HCT116 (cell line): ENCODE measurements around the gene IBA57. TPM values are rescaled to one million over a fixed set of nuclear protein-coding genes. Genes with fewer than 3 reads are reported as not detected.
A peak's percentile ranks its signal among the peaks of the same experiment; 100 is the strongest.
"Not testable (repeated sequence)": the region's sequence is repeated elsewhere in the genome, so short reads cannot be mapped to it uniquely, and the experiment has no call there.

Experiments
- ATAC-seq: fragments of 200-7000 bp; cut with Tn5 transposase; 2 replicates; pipeline ENCODE4 v1.9.1; 2020; ENCODE audit warnings: mild to moderate bottlenecking, moderate library complexity
- BruUV-seq: library from RNA; stranded (reverse); fragments of 400-500 nt; replicated peaks from 2 replicates; lab custom pipeline; 2021; lab: Mats Ljungman, UMichigan
- CTCF ChIA-PET: fragments of 300-600 bp; sonication (Branson Sonifier 250); formaldehyde crosslinking; loops from one replicate; lab custom pipeline; 2021; ENCODE audit warnings: antibody characterized with exemption; lab: Charles Lee
- POLR2A ChIA-PET: fragments of 300-600, 350-600 bp; sonication (Branson Sonifier 250); formaldehyde crosslinking; loops from one replicate; lab custom pipeline; 2021; ENCODE audit warnings: antibody characterized with exemption; lab: Charles Lee
- RAD21 ChIA-PET, 2 experiments: fragments of 300-600 bp; sonication (Branson Sonifier 250); formaldehyde crosslinking; loops; one replicate each; lab custom pipeline; 2023; ENCODE audit warnings: low total read pairs in 2 of 2; ENCODE audit not compliant: uncharacterized antibody in 2 of 2, unreplicated experiment in 2 of 2, low non-redundant PET in 1 of 2; lab: Charles Lee
- DNase-seq: peaks from one replicate; pipeline ENCODE4 v3.0.0-alpha.2; 2010; ENCODE audit warnings: low read depth, low spot score
- H2AFZ ChIP-seq: fragments of 200-600 bp; shearing (Covaris generic), sonication (generic); 2 replicates; pipeline ENCODE4 v1.6.1; 2017; ENCODE audit warnings: low read depth, mixed run types, mixed read lengths, antibody characterized with exemption, low read length; ENCODE audit not compliant: poor library complexity, severe bottlenecking
- H3K27ac ChIP-seq: 2 replicates; pipeline ENCODE4 v1.5.1; 2012; ENCODE audit warnings: low read depth, low read length
- H3K27me3 ChIP-seq: fragments of 200-600 bp; sonication (generic); 2 replicates; pipeline ENCODE4 v1.6.1; 2016; ENCODE audit warnings: mixed run types, low read length, mixed read lengths; ENCODE audit not compliant: insufficient read depth
- H3K36me3 ChIP-seq, 2 experiments: fragments of 200-500 bp in 1 of 2; fragments of 200-600 bp in 1 of 2; sonication (Bioruptor generic) in 1 of 2; sonication (generic) in 1 of 2; 2 replicates each; pipeline versions ENCODE4 v1.5.1 to v1.6.1; 2014 to 2016; ENCODE audit warnings: low read length in 2 of 2, inconsistent platforms in 1 of 2, mixed read lengths in 1 of 2, mixed run types in 1 of 2; ENCODE audit not compliant: insufficient read depth in 2 of 2, control insufficient read depth in 1 of 2
- H3K4me1 ChIP-seq, 2 experiments: fragments of 200-600 bp in 1 of 2; sonication (generic) in 1 of 2; 2 replicates each; pipeline versions ENCODE4 v1.5.1 to v1.6.1; 2012 to 2017; ENCODE audit warnings: low read length in 2 of 2, inconsistent platforms in 1 of 2, mild to moderate bottlenecking in 1 of 2, mixed read lengths in 1 of 2, mixed run types in 1 of 2, moderate library complexity in 1 of 2; ENCODE audit not compliant: insufficient read depth in 2 of 2, control insufficient read depth in 1 of 2
- H3K4me2 ChIP-seq: fragments of 200-600 bp; sonication (generic); 2 replicates; pipeline ENCODE4 v1.6.1; 2017; ENCODE audit warnings: mixed run types, low read length, mixed read lengths
- H3K4me3 ChIP-seq, 2 experiments: fragments of 200-600 bp in 1 of 2; sonication (generic) in 1 of 2; replicated peaks in 1 of 2; 2 replicates each; pipeline ENCODE4 v1.5.1; 2011 to 2016; ENCODE audit warnings: low read length in 2 of 2, control low read depth in 1 of 2, low read depth in 1 of 2, mild to moderate bottlenecking in 1 of 2, mixed read lengths in 1 of 2, mixed run types in 1 of 2
- H3K79me2 ChIP-seq: fragments of 200-600 bp; sonication (generic); 2 replicates; pipeline ENCODE4 v1.6.1; 2017; ENCODE audit warnings: mild to moderate bottlenecking, mixed run types, low read length, moderate library complexity, mixed read lengths; ENCODE audit not compliant: insufficient read depth
- H3K9ac ChIP-seq: fragments of 200-600 bp; sonication (generic); 2 replicates; pipeline ENCODE4 v1.6.1; 2016; ENCODE audit warnings: low read length, mixed read lengths
- H3K9me2 ChIP-seq: fragments of 200-600 bp; sonication (generic), shearing (Covaris generic); 2 replicates; pipeline ENCODE4 v1.6.1; 2017; ENCODE audit warnings: mixed run types, mild to moderate bottlenecking, moderate library complexity; ENCODE audit not compliant: insufficient read depth
- H3K9me3 ChIP-seq, 2 experiments: fragments of 200-500 bp in 1 of 2; fragments of 200-600 bp in 1 of 2; sonication (Bioruptor generic) in 1 of 2; sonication (generic) in 1 of 2; 2 replicates each; pipeline ENCODE4 v1.6.1; 2014 to 2017; ENCODE audit warnings: low read length in 2 of 2, mixed read lengths in 2 of 2, inconsistent platforms in 1 of 2, low read depth in 1 of 2, mild to moderate bottlenecking in 1 of 2, mixed run types in 1 of 2, moderate library complexity in 1 of 2; ENCODE audit not compliant: control insufficient read depth in 1 of 2, insufficient read depth in 1 of 2
- H4K20me1 ChIP-seq: fragments of 200-600 bp; sonication (generic), shearing (Covaris generic); 2 replicates; pipeline ENCODE4 v1.6.1; 2017; ENCODE audit warnings: mixed run types, mild to moderate bottlenecking, moderate library complexity; ENCODE audit not compliant: insufficient read depth
- CTCF ChIP-seq, 3 experiments: fragments of 200-600 bp in 1 of 3; sonication (generic) in 1 of 3; IDR thresholded peaks in 2 of 3; conservative IDR thresholded peaks in 1 of 3; 2 replicates each; pipeline ENCODE4 v1.5.1; 2012 to 2017; ENCODE audit warnings: low read depth in 2 of 3, low read length in 2 of 3, antibody characterized with exemption in 1 of 3, borderline replicate concordance in 1 of 3, control low read depth in 1 of 3, mild to moderate bottlenecking in 1 of 3, mixed read lengths in 1 of 3, mixed run types in 1 of 3, moderate library complexity in 1 of 3; ENCODE audit not compliant: insufficient read depth in 1 of 3
- MAX ChIP-seq: IDR thresholded peaks from 2 replicates; pipeline ENCODE4 v1.6.1; 2012
- POLR2A ChIP-seq: IDR thresholded peaks from 2 replicates; pipeline ENCODE4 v1.7.0; 2011; ENCODE audit warnings: borderline replicate concordance; ENCODE audit not compliant: insufficient read depth, insufficient read length; ENCODE audit errors: extremely low read depth
- POLR2AphosphoS5 ChIP-seq: IDR thresholded peaks from 2 replicates; pipeline ENCODE4 v1.6.1; 2011; ENCODE audit warnings: mild to moderate bottlenecking, low read depth, low read length, moderate library complexity
- SP1 ChIP-seq: IDR thresholded peaks from 2 replicates; pipeline ENCODE4 v1.6.1; 2012; ENCODE audit warnings: low read depth
- intact Hi-C: fragments of 100-400 bp; cut with micrococcal nuclease; formaldehyde crosslinking; loops from 2 replicates; pipeline ENCODE4 v1.10.0; 2022
- total RNA-seq: library from RNA; stranded (reverse); gene quantifications from one replicate; pipeline ENCODE4 v1.2.1, GENCODE V29; 2021; ENCODE audit not compliant: unreplicated experiment

The IBA57 gene
- total RNA-seq, 1 experiment from 2014 or later = 11.6 TPM

GRCh38 chr1:228173528-228174481, 8.2 kb downstream of the IBA57 start:
- POLR2A ChIA-PET = interaction anchor here (0.6 to 1.7 kb wide), 4 partner anchors 7 to 175 kb away, joined by 3 to 12 read pairs (median 3); partner anchors contain the start of gene IBA57
- Histone ChIP-seq H3K4me1 (peaks cover 5 to 16% of the 10 kb centered on the region in 2 experiments), H3K4me2 (peak overlapping the region; percentile 74), H3K9ac (peak overlapping the region; percentile 40; the same call in 1 of the 2 replicates), H3K27ac (peak overlapping the region; percentile 32; the same call in 1 of the 2 replicates)
- BruUV-seq, H3K9me3 ChIP-seq, intact Hi-C loops, H3K36me3 ChIP-seq, H3K79me2 ChIP-seq: not testable (repeated sequence)
- CTCF ChIA-PET = interaction anchor here (0.6 to 1.7 kb wide), 4 partner anchors 8 to 43 kb away, joined by 3 to 10 read pairs (median 3); no protein-coding TSS in a partner anchor
- RAD21 ChIA-PET = interaction anchor here (0.6 to 1.5 kb wide), 2 partner anchors 8 to 9 kb away, joined by 4 to 6 read pairs; partner anchors contain the start of gene IBA57 (in 2 of the 2)
- DNase-seq = peak; percentile 21
- peak; percentile 92 for TF ChIP-seq SP1
- TF ChIP-seq, all 23 proteins: peak for 1; not testable (repeated sequence) for 22
- H2AFZ ChIP-seq, H3K9me2 ChIP-seq, H4K20me1 ChIP-seq, H3K27me3 ChIP-seq: not testable (repeated sequence)
- peak; percentile 89 for ATAC-seq
- H3K4me3 ChIP-seq = peak overlapping the region; percentile 15 to 28; a peak in 3 of 4 replicates

- DNase-seq = peak; percentile 35
- peaks cover 5 to 16% of the 10 kb centered on the region in 2 experiments for H3K4me1 ChIP-seq
- TF ChIP-seq MAX (peak; percentile 33; the same call in 1 of the 2 replicates), POLR2AphosphoS5 (0 out of 2 replicates have a peak, but pooled peaks have one; percentile 25), SP1 (peak; percentile 72), POLR2A (peak; percentile 36), CTCF (IDR thresholded peaks at IDR 0.05 in 2 of 3, conservative IDR thresholded peaks at IDR 0.05 in 1 of 3; ENCODE audit: borderline replicate concordance in 1 of 3, insufficient read depth in 1 of 3, low read depth in 2 of 3, low read length in 2 of 3) (no peak)
- TF ChIP-seq, all 23 proteins: peak for 4
- RAD21 ChIA-PET = interaction anchor here (0.6 to 1.5 kb wide), 2 partner anchors 9 to 10 kb away, joined by 4 to 6 read pairs; partner anchors contain the start of gene IBA57 (in 2 of the 2)
- intact Hi-C loops = no loop called here
- H3K79me2 ChIP-seq = no peaks in the 10 kb centered on the region
- no peaks in the 10 kb centered on the region for H3K9me3 ChIP-seq
- H4K20me1 ChIP-seq = no peaks in the 10 kb centered on the region
- peak; percentile 85 for ATAC-seq
- H2AFZ ChIP-seq = no peak overlapping the region
- H3K9me2 ChIP-seq = no peaks in the 10 kb centered on the region
- no peaks in the 10 kb centered on the region for H3K27me3 ChIP-seq
- peak overlapping the region; percentile 22; the same call in 1 of the 2 replicates for H3K27ac ChIP-seq
- H3K4me3 ChIP-seq = peak overlapping the region; percentile 36 to 53
- no peaks in the 10 kb centered on the region for H3K36me3 ChIP-seq
- POLR2A ChIA-PET = interaction anchor here (1.0 to 1.7 kb wide), 3 partner anchors 8 to 29 kb away, joined by 3 to 12 read pairs (median 3); partner anchors contain the start of gene IBA57
- peak overlapping the region; percentile 73 for H3K4me2 ChIP-seq
- CTCF ChIA-PET = interaction anchor here (0.8 to 1.7 kb wide), 3 partner anchors 9 to 39 kb away, joined by 3 to 10 read pairs (median 3); no protein-coding TSS in a partner anchor
- H3K9ac ChIP-seq = peak overlapping the region; percentile 38; the same call in 1 of the 2 replicates
- no TSS peak for BruUV-seq
Measured at GRCh38 chr1:228174482-228175315, 9.1 kb downstream of the IBA57 start.
